Esophagus (tissue), 2 donors: Measurements from ENCODE around the gene HDHD5. TPM values are rescaled to one million over a fixed set of nuclear protein-coding genes. Genes with fewer than 3 reads are reported as not detected.
A peak's percentile ranks its signal among the peaks of the same experiment; 100 is the strongest.

Experiments used
- H3K27ac ChIP-seq, 2 donors: one replicate each; pipeline ENCODE4 v1.5.1; 2013; ENCODE audit warnings: low read depth in 2 of 2, mild to moderate bottlenecking in 2 of 2, inconsistent platforms in 1 of 2, low read length in 1 of 2, moderate library complexity in 1 of 2
- H3K27me3 ChIP-seq, 2 donors: one replicate each; pipeline ENCODE4 v1.6.1; 2013; ENCODE audit warnings: low read length in 2 of 2, control low read depth in 1 of 2, mild to moderate bottlenecking in 1 of 2; ENCODE audit not compliant: insufficient read depth in 2 of 2, control insufficient read depth in 1 of 2
- H3K36me3 ChIP-seq, 2 donors: one replicate each; pipeline ENCODE4 v1.6.1; 2013; ENCODE audit warnings: low read length in 1 of 2; ENCODE audit not compliant: control insufficient read depth in 2 of 2, insufficient read depth in 2 of 2
- H3K4me1 ChIP-seq, 2 donors: one replicate each; pipeline ENCODE4 v1.6.1; 2013; ENCODE audit warnings: low read length in 1 of 2; ENCODE audit not compliant: control insufficient read depth in 2 of 2, insufficient read depth in 2 of 2
- H3K4me3 ChIP-seq, 2 donors: one replicate each; pipeline ENCODE4 v1.5.1; 2013; ENCODE audit warnings: low read length in 2 of 2, mild to moderate bottlenecking in 2 of 2, low read depth in 1 of 2, moderate library complexity in 1 of 2
- H3K9me3 ChIP-seq, 2 donors: one replicate each; pipeline ENCODE4 v1.6.1; 2013; ENCODE audit warnings: mild to moderate bottlenecking in 2 of 2, low read depth in 1 of 2, low read length in 1 of 2, moderate library complexity in 1 of 2; ENCODE audit not compliant: control insufficient read depth in 2 of 2, insufficient read depth in 1 of 2
- WGBS, 2 donors: extraction: QIAGEN DNeasy Blood & Tissue Kit; methylation state at CpG; one replicate each; pipeline ENCODE4 v1.1.7; 2013; 5-methylcytosine and 5-hydroxymethylcytosine counted together
- polyA plus RNA-seq, 2 donors: library from polyadenylated mRNA; stranded (reverse); fragments of 200-250 nt; gene quantifications; one replicate each; pipeline ENCODE4 v1.2.3, GENCODE V29; 2013
- donor health status: healthy with polysubstance abuse.
- donor health status: Bipolar disorder and iron deficiency.

HDHD5 gene
- polyA plus RNA-seq, 2 donors = 15.2 to 26.4 TPM

DNA sequence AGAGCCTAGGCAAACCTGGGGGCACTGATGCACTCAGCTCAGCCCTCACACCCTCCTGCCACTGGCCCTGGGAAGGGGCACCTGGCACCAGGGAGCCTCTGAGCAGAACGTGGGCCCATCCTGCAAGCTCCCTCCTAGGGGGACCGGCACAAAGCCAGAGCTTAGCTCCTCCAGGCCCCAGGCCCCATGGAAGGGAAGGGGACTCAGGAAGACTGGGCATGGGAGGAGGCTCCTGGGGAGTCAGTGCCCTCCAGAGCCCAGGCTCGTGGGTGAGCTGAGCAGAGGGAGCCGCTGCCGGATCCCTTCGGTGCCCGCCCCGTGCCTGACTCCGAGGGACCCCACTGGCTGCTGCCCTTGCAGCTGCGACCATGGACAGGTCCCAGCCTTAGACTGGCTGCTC lies 31.6 kb upstream of the HDHD5 start:
- Histone ChIP-seq H3K36me3 (no peaks in the 10 kb centered on the region), H3K4me3 (no peak overlapping the region), H3K9me3 (no peaks in the 10 kb centered on the region), H3K4me1 (peaks cover 0 to 2% of the 10 kb centered on the region in 2 donors), H3K27me3 (no peaks in the 10 kb centered on the region), H3K27ac (no peak overlapping the region)
- WGBS, 2 donors = 86 to 87% methylated on average over 10 of the region's 10 CpGs

DNA sequence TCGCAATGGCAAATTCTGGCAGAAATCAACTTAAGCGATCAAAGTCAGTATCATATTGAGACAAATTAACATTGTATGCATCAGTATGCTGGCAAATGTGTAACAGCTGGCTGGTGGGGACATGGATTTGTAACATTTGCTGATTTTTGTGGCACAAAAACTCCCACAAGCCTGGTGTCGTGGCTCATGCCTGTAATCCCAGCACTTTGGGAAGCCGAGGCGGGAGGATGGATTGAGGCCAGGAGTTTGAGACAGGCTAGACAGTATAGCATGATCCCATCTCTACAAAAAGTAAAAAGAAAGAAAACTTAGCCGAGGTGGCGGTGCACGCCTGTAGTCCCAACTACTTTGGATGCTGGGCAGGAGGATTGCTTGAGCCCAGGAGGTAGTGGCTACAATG lies 17.6 kb upstream of the HDHD5 start:
- WGBS, 2 donors = 92 to 93% methylated on average over 8 of the region's 8 CpGs
- no peak overlapping the region for H3K27ac ChIP-seq
- H3K9me3 ChIP-seq = no peaks in the 10 kb centered on the region
- no peaks in the 10 kb centered on the region for H3K36me3 ChIP-seq
- H3K27me3 ChIP-seq = no peaks in the 10 kb centered on the region
- H3K4me3 ChIP-seq = no peak overlapping the region
- H3K4me1 ChIP-seq = no peaks in the 10 kb centered on the region

DNA sequence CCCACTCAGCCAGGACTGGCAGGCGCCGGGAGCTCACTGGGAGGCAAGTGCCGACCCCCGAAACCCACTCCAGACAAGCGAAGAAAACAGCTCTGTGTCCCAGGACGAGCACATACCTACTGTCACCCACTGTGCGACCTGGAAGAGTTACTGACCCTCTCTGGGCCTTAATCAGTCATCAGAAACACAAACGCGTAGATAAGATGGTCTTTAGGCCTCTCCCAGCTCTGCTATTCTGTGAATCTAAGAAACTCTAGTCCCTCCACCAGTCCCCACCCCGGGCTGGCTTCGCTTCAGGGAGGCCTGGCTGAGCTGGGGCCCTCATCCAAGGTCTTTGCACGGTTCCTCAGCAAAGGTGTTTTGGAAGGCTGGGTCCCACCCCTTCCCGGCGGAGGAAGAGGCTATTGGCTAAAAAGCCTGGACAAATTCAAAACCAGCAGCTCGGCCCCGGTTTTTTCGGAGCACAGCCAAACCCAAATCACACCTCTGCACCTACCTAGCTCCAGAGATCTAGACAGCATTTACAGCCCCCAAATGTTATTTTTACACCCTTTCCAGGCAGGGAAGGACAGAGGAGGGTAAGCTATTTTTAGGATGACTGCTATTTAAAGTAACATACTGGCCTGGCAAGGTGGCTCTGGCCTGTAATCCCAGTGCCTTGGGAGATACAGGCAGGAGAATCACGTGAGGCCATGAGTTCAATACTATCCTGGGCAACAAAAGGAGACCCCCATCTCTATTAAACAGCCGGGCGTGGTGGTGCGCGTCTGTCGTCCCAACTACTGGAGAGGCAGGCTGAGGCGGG lies 13.2 kb upstream of the HDHD5 start:
- H3K4me3 ChIP-seq = peak overlapping the region; percentile 63 to 75
- no peaks in the 10 kb centered on the region for H3K4me1 ChIP-seq
- peaks cover 0 to 1% of the 10 kb centered on the region in 2 donors for H3K9me3 ChIP-seq
- no peaks in the 10 kb centered on the region for H3K36me3 ChIP-seq
- WGBS, 2 donors = 42% methylated on average over 24 of the region's 24 CpGs
- H3K27ac ChIP-seq = peak overlapping the region; percentile 93 to 95
- no peaks in the 10 kb centered on the region for H3K27me3 ChIP-seq

DNA sequence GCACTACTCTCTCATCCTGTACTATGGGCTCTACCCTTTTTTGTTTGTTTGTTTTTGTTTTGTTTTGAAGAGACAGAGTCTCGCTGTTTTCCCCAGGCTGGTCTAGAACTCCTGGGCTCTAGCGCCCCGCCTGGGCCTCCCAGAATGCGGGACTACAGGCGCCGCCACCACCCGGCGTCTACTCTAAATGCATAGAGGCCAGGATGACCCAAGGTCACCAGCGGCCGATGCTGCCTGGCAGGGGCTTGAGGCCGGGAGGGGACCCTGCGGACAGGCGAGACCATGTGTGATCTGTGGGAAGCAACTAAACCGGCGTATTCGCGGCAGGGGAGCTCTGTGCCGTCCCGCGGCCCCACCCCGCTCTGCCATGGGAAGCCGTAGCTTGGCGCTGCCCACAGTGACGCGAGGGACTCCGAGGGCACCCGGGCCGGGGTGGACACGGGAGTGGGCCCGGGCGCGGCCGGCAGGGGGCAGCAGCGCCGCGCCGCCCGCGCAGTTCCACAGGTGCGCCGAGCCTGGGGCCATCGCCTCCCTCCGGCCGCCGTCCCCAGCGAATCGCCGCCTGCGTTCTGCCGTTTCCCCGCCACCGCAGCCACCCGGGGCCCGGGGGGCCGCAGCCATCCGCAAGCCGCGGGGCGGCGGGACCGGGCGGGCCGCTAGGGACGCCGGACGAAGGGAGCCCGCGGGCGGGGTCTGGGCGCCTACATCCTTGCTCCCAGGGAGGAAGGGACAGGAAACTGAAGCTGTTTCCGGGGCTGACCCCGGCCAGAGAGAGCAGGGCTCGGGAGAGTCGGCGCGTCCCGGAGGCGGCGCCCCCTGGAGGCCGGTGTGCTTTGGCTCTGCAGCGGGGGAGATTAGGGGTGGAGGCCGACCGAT lies 12.3 kb upstream of the HDHD5 start:
- peaks cover 0 to 1% of the 10 kb centered on the region in 2 donors for H3K9me3 ChIP-seq
- no peaks in the 10 kb centered on the region for H3K27me3 ChIP-seq
- peak overlapping the region; percentile 93 to 95 for H3K27ac ChIP-seq
- no peaks in the 10 kb centered on the region for H3K4me1 ChIP-seq
- WGBS, 2 donors = 1% methylated on average over 42 to 83 of the region's 83 CpGs
- peak overlapping the region; percentile 63 to 75 for H3K4me3 ChIP-seq
- H3K36me3 ChIP-seq = no peaks in the 10 kb centered on the region

DNA sequence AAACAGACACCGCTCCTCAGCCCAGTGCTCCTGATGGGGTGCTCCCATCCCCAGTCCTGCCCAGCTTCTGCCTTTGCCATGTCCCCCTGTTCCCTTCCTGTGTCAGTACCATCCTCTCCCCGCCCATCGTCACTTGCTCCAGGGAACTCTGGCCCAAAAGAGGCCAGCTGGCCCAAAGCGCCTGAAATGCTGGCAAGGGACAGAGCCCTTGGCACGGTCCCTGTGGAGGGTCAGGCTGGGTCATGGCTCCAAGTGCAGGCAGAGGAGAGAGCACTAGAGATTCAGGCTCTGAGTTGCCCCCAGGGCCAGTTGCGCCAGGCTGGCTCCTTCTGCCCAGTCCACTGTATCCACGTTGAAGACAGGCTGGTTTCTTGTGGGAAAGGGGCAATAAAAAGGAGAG lies 8.4 kb upstream of the HDHD5 start:
- Histone ChIP-seq H3K4me3 (no peak overlapping the region), H3K27ac (no peak overlapping the region), H3K27me3 (no peaks in the 10 kb centered on the region), H3K36me3 (no peaks in the 10 kb centered on the region), H3K9me3 (peaks cover 0 to 1% of the 10 kb centered on the region in 2 donors), H3K4me1 (no peaks in the 10 kb centered on the region)
- WGBS, 2 donors = 34 to 37% methylated on average over 7 of the region's 7 CpGs

DNA sequence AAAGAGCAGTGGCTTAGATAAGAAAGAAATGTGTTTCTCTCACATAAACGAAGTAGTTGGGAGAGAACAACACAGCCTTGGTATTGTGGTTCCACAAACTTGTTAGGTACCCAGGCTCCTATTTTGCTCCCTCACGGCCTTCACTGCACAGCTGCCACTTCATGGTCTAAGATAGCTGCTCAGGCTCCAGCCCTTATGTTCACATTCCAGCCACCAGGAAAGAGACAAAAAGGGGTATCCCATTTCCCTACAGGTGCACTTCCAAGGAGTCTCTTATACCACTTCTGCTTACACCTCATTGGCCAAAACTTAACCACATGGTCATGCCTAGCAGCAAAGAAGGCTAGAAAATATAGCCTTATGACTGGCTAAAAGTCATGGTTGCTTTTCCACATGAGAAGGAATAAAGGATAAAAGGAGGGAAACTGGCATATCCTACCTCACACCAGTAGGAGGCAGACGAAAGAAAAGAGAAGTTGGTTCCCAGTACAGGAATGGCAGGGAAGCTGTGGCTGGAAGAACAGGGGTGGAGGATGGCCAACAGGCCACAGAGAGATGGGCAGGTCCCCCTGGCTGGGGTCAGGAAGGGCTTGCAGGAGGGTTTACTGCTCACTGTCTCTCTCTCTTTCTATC lies 5.4 kb upstream of the HDHD5 start:
- Histone ChIP-seq H3K36me3 (no peaks in the 10 kb centered on the region), H3K4me3 (no peak overlapping the region), H3K27me3 (no peaks in the 10 kb centered on the region), H3K9me3 (peaks cover 0 to 1% of the 10 kb centered on the region in 2 donors), H3K27ac (no peak overlapping the region), H3K4me1 (peaks cover 0 to 3% of the 10 kb centered on the region in 2 donors)
- 83 to 88% methylated on average over 3 of the region's 3 CpGs for WGBS, 2 donors

DNA sequence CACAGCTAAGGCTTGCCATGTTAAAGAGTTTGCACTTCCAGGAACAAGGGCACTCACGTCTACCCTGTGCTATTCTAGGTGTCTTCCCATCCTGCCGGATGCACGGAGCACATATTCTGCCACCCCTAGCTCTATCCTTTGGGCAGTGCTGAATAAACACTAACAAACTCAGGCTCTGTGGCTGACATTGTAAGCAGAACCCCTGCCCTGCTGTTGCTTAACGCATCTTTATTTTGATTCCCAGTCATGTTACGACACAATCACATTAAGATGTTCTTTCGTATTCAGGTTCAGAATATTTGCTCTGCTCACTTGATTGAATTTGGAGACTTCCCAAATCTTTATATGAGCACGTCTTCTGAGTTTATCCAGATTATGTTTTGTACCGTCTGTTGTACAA lies 3.7 kb upstream of the HDHD5 start:
- Histone ChIP-seq H3K9me3 (no peaks in the 10 kb centered on the region), H3K27ac (no peak overlapping the region), H3K4me1 (peaks cover 0 to 7% of the 10 kb centered on the region in 2 donors), H3K4me3 (no peak overlapping the region), H3K27me3 (no peaks in the 10 kb centered on the region), H3K36me3 (no peaks in the 10 kb centered on the region)
- WGBS, 2 donors = 77 to 81% methylated on average over 8 of the region's 8 CpGs

DNA sequence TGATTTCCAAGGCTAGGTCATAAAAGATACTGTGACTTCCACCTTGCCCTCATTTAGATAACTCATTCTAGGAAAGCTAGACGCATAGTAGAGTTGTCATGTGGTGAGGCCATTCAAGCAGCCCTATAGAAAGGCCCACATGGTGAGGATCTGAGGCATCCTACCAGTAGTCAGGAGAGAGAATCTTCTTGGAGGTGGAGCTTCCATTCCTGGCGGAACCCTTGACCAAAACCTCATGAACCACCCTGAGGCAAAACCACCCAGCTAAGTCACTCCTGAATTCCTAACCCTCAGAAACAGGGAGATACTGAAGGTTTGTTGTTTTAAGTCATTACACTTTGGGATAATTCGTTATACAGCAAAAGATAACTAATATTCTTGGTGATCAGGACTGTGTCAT lies 2.9 kb upstream of the HDHD5 start:
- Histone ChIP-seq H3K9me3 (no peaks in the 10 kb centered on the region), H3K4me3 (no peak overlapping the region), H3K4me1 (peaks cover 0 to 7% of the 10 kb centered on the region in 2 donors), H3K27me3 (no peaks in the 10 kb centered on the region), H3K36me3 (no peaks in the 10 kb centered on the region), H3K27ac (no peak overlapping the region)
- WGBS, 2 donors = 84 to 91% methylated on average over 3 of the region's 3 CpGs

DNA sequence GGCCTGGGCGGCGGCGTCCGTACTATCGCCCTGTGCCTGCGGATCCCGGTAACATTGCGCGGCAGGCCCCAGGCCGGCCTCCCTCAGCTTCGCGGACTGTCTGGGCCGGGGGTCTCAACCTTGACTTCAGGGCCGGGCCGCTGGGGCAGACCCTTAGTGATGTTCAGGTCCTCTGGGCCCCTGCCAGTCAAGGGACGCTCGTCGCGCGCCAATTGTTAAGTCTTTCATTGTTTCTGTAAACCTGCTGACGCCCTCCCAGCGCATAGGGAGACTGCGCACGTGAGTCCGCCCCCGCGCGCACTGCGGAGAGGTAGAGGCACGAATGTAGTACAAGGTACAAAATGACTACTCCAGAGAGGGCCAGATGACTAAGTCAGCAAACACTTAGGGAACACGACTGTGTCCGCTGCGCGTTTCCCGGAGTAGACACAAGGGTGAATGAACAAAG lies 451 bp upstream of the HDHD5 start:
- WGBS, 2 donors = 7% methylated on average over 35 of the region's 35 CpGs
- Histone ChIP-seq H3K4me3 (peak overlapping the region; percentile 71 to 82), H3K36me3 (no peaks in the 10 kb centered on the region), H3K4me1 (peaks cover 0 to 7% of the 10 kb centered on the region in 2 donors), H3K27ac (peak overlapping the region; percentile 87 to 96), H3K9me3 (no peaks in the 10 kb centered on the region), H3K27me3 (no peaks in the 10 kb centered on the region)
